C4-2B (cell line): ENCODE measurements around the gene CTAGE1.

ENCODE experiments used
- CTCF ChIP-seq: fragments of 450-650 bp; conservative IDR thresholded peaks from 2 replicates; pipeline ENCODE4 v1.5.1; 2017; ENCODE audit warnings: mild to moderate bottlenecking
- ZFX ChIP-seq: fragments of 450-650 bp; IDR thresholded peaks from 2 replicates; pipeline ENCODE4 v1.6.1; 2017

GRCh38 chr18:22408059-22408458, 9.7 kb downstream of the CTAGE1 start:
- peak; percentile 35; the same call in 1 of the 2 replicates for TF ChIP-seq CTCF
- TF ChIP-seq ZFX = no peak
